A673 (cell line): ENCODE measurements around the gene FXR2. TPM values are rescaled to one million over a fixed set of nuclear protein-coding genes. Genes with fewer than 3 reads are reported as not detected.

Experiments used
- BruUV-seq: library from RNA; stranded (reverse); fragments of 400-500 nt; replicated peaks from 2 replicates; lab custom pipeline; 2021; lab: Mats Ljungman, UMichigan
- CTCF ChIA-PET: fragments of 300-600 bp; sonication (Branson Sonifier 250); formaldehyde crosslinking; loops from one replicate; lab custom pipeline; 2022; ENCODE audit warnings: antibody characterized with exemption; lab: Charles Lee
- POLR2A ChIA-PET: fragments of 300-600 bp; sonication (Branson Sonifier 250); formaldehyde crosslinking; loops from one replicate; lab custom pipeline; 2022; ENCODE audit warnings: antibody characterized with exemption; ENCODE audit not compliant: low non-redundant PET; lab: Charles Lee
- DNase-seq: peaks from one replicate; pipeline ENCODE4 v3.0.0-alpha.2; 2015; ENCODE audit warnings: low spot score
- H3K27ac ChIP-seq: fragments of 200-600 bp; sonication (generic); 2 replicates; pipeline ENCODE4 v1.5.1; 2016; ENCODE audit warnings: mixed run types, low read depth, mild to moderate bottlenecking, mixed read lengths, antibody characterized with exemption, low read length; ENCODE audit not compliant: poor library complexity, severe bottlenecking
- H3K27me3 ChIP-seq: fragments of 200-600 bp; sonication (generic); replicated peaks from 2 replicates; pipeline ENCODE4 v1.6.1; 2017; ENCODE audit warnings: mixed run types, low read depth, mild to moderate bottlenecking, mixed read lengths, antibody characterized with exemption, low read length; ENCODE audit not compliant: insufficient read depth, poor library complexity
- H3K36me3 ChIP-seq: fragments of 200-600 bp; sonication (generic); 2 replicates; pipeline ENCODE4 v1.6.1; 2016; ENCODE audit warnings: mixed run types, mild to moderate bottlenecking, mixed read lengths, antibody characterized with exemption, low read length; ENCODE audit not compliant: insufficient read depth, poor library complexity, severe bottlenecking
- H3K4me1 ChIP-seq: fragments of 200-600 bp; sonication (generic); 2 replicates; pipeline ENCODE4 v1.6.1; 2017; ENCODE audit warnings: mixed run types, mild to moderate bottlenecking, mixed read lengths, antibody characterized with exemption, low read length; ENCODE audit not compliant: insufficient read depth, poor library complexity, severe bottlenecking
- H3K4me3 ChIP-seq: fragments of 200-600 bp; sonication (generic); 2 replicates; pipeline ENCODE4 v1.5.1; 2016; ENCODE audit warnings: low read depth, mixed run types, mild to moderate bottlenecking, mixed read lengths, low read length; ENCODE audit not compliant: poor library complexity, severe bottlenecking
- H3K9me3 ChIP-seq: fragments of 200-600 bp; sonication (generic); 2 replicates; pipeline ENCODE4 v1.6.1; 2016; ENCODE audit warnings: mixed run types, low read depth, mild to moderate bottlenecking, mixed read lengths, antibody characterized with exemption, low read length; ENCODE audit not compliant: poor library complexity, severe bottlenecking
- EZH2 ChIP-seq: fragments of 200-600 bp; sonication (generic); IDR thresholded peaks from 2 replicates; pipeline ENCODE4 v1.6.1; 2017; ENCODE audit warnings: borderline replicate concordance, low read depth, mild to moderate bottlenecking, mixed read lengths, antibody characterized with exemption, low read length; ENCODE audit not compliant: poor library complexity, severe bottlenecking
- intact Hi-C: fragments of 100-400 bp; cut with micrococcal nuclease; formaldehyde crosslinking; loops from one replicate; pipeline ENCODE4 v1.10.0; 2022; ENCODE audit not compliant: unreplicated experiment
- total RNA-seq: library from RNA; stranded (reverse); gene quantifications from 2 replicates; pipeline ENCODE4 v1.2.3, GENCODE V29; 2021
- TF ChIP-seq, protein P1 (sequence below): fragments of 300-800, 200-600 bp; sonication (generic); conservative IDR thresholded peaks from 2 replicates; pipeline ENCODE4 v1.5.1; 2017; ENCODE audit warnings: low read depth, mild to moderate bottlenecking, antibody characterized with exemption, low read length, moderate library complexity, mixed read lengths

The FXR2 gene
- total RNA-seq, 1 experiment from 2014 or later: 101 TPM

DNA sequence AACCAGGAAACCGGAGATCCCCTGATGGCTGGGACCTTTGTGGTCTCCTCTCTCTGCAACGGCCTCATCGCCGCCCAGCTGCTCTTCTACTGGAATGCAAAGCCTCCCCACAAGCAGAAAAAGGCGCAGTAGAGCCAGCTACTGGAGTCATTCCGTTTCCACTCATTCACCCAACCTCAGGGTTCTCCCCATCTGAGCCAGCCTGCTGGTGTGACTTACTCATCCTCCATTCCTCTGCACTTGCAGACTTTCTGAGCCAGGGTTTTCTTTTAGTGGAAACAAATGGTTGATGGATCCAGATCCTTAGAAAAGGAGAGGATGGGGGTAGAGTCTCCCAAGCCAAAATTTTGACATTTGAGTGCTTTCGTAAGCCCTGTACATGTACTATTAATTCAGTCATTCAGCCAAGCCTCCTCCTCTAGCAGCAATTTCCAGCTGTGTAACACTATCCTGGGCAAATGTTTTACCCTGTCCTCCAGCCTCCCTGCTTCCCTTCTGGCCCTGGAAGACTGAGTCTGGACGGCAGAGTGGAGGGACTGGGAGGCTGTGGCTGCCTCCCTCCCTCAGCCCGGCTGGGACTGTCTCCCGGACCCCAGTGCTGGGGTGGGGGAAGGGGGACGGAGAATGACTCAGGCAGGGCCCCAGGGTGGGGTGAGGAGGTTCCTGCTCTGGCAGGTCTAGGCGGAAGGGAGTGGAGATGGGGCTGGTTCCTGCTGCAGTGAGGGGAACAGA is 27.1 kb downstream of the FXR2 start:
- intact Hi-C loops: no loop called here
- Histone ChIP-seq H3K36me3 (peaks cover 54% of the 10 kb centered on the region), H3K27me3 (no peaks in the 10 kb centered on the region), H3K4me3 (no peak overlapping the region), H3K9me3 (no peaks in the 10 kb centered on the region), H3K27ac (no peak overlapping the region), H3K4me1 (peaks cover 17% of the 10 kb centered on the region)
- ChIA-PET CTCF (interaction anchor here (0.6 to 0.7 kb wide), 2 partner anchors 73 to 92 kb away, joined by 3 to 7 read pairs; no protein-coding TSS in a partner anchor), POLR2A (interaction anchor here (0.9 kb wide), 1 partner anchor 109 kb away, joined by 3 read pairs; no protein-coding TSS in a partner anchor)
- BruUV-seq: no TSS peak
- no peak for DNase-seq
- TF ChIP-seq, protein P1, sequence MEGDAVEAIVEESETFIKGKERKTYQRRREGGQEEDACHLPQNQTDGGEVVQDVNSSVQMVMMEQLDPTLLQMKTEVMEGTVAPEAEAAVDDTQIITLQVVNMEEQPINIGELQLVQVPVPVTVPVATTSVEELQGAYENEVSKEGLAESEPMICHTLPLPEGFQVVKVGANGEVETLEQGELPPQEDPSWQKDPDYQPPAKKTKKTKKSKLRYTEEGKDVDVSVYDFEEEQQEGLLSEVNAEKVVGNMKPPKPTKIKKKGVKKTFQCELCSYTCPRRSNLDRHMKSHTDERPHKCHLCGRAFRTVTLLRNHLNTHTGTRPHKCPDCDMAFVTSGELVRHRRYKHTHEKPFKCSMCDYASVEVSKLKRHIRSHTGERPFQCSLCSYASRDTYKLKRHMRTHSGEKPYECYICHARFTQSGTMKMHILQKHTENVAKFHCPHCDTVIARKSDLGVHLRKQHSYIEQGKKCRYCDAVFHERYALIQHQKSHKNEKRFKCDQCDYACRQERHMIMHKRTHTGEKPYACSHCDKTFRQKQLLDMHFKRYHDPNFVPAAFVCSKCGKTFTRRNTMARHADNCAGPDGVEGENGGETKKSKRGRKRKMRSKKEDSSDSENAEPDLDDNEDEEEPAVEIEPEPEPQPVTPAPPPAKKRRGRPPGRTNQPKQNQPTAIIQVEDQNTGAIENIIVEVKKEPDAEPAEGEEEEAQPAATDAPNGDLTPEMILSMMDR: no peak
- no peak for TF ChIP-seq EZH2

DNA sequence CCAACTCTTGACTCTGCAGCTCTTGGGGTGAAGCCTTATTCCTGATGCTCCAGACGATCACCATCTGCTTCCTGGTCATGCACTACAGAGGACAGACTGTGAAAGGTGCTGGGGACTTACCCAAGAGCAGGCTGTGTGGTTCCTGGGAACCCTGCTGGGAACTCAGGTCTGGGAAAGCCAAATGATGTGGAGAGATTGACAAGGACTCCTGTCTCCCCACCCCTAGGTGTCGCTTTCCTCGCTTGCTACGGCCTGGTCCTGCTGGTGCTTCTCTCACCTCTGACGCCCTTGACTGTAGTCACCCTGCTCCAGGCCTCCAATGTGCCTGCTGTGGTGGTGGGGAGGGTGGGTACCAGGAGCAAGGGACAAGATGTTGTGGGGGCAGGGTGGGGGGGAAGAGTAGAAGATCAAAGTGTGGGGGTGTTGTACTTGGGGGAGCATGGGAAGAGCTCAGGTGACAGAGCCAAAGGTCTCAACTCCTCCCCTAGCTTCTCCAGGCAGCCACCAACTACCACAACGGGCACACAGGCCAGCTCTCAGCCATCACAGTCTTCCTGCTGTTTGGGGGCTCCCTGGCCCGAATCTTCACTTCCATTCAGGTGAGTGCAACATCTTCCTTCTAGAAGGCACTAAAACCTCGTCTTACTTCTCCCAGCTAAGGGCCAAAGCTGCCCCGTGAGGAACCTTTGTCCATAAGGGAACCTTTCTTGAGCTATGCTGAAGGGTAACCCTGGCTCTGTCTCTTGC is 27.9 kb downstream of the FXR2 start:
- intact Hi-C loops: no loop called here
- no peak overlapping the region for H3K27ac ChIP-seq
- no TSS peak for BruUV-seq
- peaks cover 25% of the 10 kb centered on the region for H3K4me1 ChIP-seq
- ChIA-PET POLR2A (interaction anchor here (0.9 kb wide), 1 partner anchor 108 kb away, joined by 3 read pairs; no protein-coding TSS in a partner anchor), CTCF (interaction anchor here (0.6 to 0.7 kb wide), 2 partner anchors 72 to 93 kb away, joined by 3 to 7 read pairs; no protein-coding TSS in a partner anchor)
- H3K9me3 ChIP-seq: no peaks in the 10 kb centered on the region
- TF ChIP-seq, protein P1: peak; percentile 55
- TF ChIP-seq EZH2: no peak
- no peak overlapping the region for H3K4me3 ChIP-seq
- DNase-seq: peak; percentile 69
- H3K27me3 ChIP-seq: no peaks in the 10 kb centered on the region
- peaks cover 47% of the 10 kb centered on the region for H3K36me3 ChIP-seq
